H9 (cell line): Measurements from ENCODE around the gene OCSTAMP. TPM values are rescaled to one million over a fixed set of nuclear protein-coding genes. Genes with fewer than 3 reads are reported as not detected.
A peak's percentile ranks its signal among the peaks of the same experiment; 100 is the strongest.

Experiments used
- DNase-seq: peaks from one replicate; pipeline ENCODE4 v3.0.0-alpha.2; 2017
- H2AFZ ChIP-seq: one replicate; pipeline ENCODE4 v1.6.1; 2013; ENCODE audit warnings: mild to moderate bottlenecking, low read length, control low read depth, moderate library complexity
- H2AK5ac ChIP-seq: 2 replicates; pipeline ENCODE4 v1.6.1; 2013; ENCODE audit warnings: low read length, control low read depth, mixed read lengths; ENCODE audit not compliant: insufficient read length
- H2BK120ac ChIP-seq: one replicate; pipeline ENCODE4 v1.6.1; 2013; ENCODE audit warnings: low read depth, mild to moderate bottlenecking, low read length, control low read depth, inconsistent platforms; ENCODE audit not compliant: poor library complexity, severe bottlenecking
- H2BK12ac ChIP-seq: 2 replicates; pipeline ENCODE4 v1.6.1; 2013; ENCODE audit warnings: low read length, control low read depth, mixed read lengths, low read depth; ENCODE audit not compliant: insufficient read length
- H2BK15ac ChIP-seq: 2 replicates; pipeline ENCODE4 v1.6.1; 2013; ENCODE audit warnings: low read depth, low read length, control low read depth
- H2BK20ac ChIP-seq: one replicate; pipeline ENCODE4 v1.6.1; 2013; ENCODE audit warnings: low read depth, mild to moderate bottlenecking, low read length, control low read depth, inconsistent platforms; ENCODE audit not compliant: poor library complexity, severe bottlenecking
- H2BK5ac ChIP-seq: 2 replicates; pipeline ENCODE4 v1.6.1; 2013; ENCODE audit warnings: low read length, control low read depth, mixed read lengths; ENCODE audit not compliant: insufficient read length
- H3K14ac ChIP-seq: 2 replicates; pipeline ENCODE4 v1.6.1; 2013; ENCODE audit warnings: low read length, control low read depth; ENCODE audit not compliant: insufficient read depth
- H3K18ac ChIP-seq: 2 replicates; pipeline ENCODE4 v1.6.1; 2013; ENCODE audit warnings: low read depth, mild to moderate bottlenecking, mixed read lengths, low read length, control low read depth; ENCODE audit not compliant: insufficient read length
- H3K23ac ChIP-seq: 2 replicates; pipeline ENCODE4 v1.6.1; 2013; ENCODE audit warnings: low read length, control low read depth, mixed read lengths, low read depth; ENCODE audit not compliant: insufficient read length
- H3K23me2 ChIP-seq: 2 replicates; pipeline ENCODE4 v1.6.1; 2013; ENCODE audit warnings: low read depth, mild to moderate bottlenecking, mixed read lengths, low read length, control low read depth; ENCODE audit not compliant: insufficient read length, poor library complexity, severe bottlenecking
- H3K27ac ChIP-seq: 2 replicates; pipeline ENCODE4 v1.5.1; 2013; ENCODE audit warnings: low read length, control low read depth, mixed read lengths, low read depth; ENCODE audit not compliant: insufficient read length
- H3K27me3 ChIP-seq: 2 replicates; pipeline ENCODE4 v1.6.1; 2013; ENCODE audit warnings: low read length, control low read depth, inconsistent platforms; ENCODE audit not compliant: insufficient read depth
- H3K4ac ChIP-seq: 2 replicates; pipeline ENCODE4 v1.6.1; 2013; ENCODE audit warnings: low read depth, mild to moderate bottlenecking, control low read depth, inconsistent platforms, low read length, moderate library complexity
- H3K4me1 ChIP-seq: 2 replicates; pipeline ENCODE4 v1.6.1; 2013; ENCODE audit warnings: low read length, control low read depth, inconsistent platforms; ENCODE audit not compliant: insufficient read depth
- H3K4me2 ChIP-seq: 2 replicates; pipeline ENCODE4 v1.6.1; 2013; ENCODE audit warnings: low read length, control low read depth, mixed read lengths; ENCODE audit not compliant: insufficient read length, insufficient read depth
- H3K56ac ChIP-seq: 2 replicates; pipeline ENCODE4 v1.6.1; 2013; ENCODE audit warnings: low read depth, mild to moderate bottlenecking, mixed read lengths, low read length, control low read depth; ENCODE audit not compliant: insufficient read length
- H3K79me1 ChIP-seq: 2 replicates; pipeline ENCODE4 v1.6.1; 2013; ENCODE audit warnings: low read depth, mild to moderate bottlenecking, moderate library complexity, low read length, control low read depth, inconsistent platforms; ENCODE audit not compliant: insufficient read depth, poor library complexity, severe bottlenecking
- H3K79me2 ChIP-seq: 2 replicates; pipeline ENCODE4 v1.6.1; 2013; ENCODE audit warnings: low read length, control low read depth, inconsistent platforms; ENCODE audit not compliant: insufficient read depth
- H3K9ac ChIP-seq: 2 replicates; pipeline ENCODE4 v1.6.1; 2013; ENCODE audit warnings: low read length, control low read depth, mixed read lengths; ENCODE audit not compliant: insufficient read length; ENCODE audit errors: extremely low read depth
- H3K9me3 ChIP-seq: one replicate; pipeline ENCODE4 v1.6.1; 2013; ENCODE audit warnings: low read depth, low read length, inconsistent platforms; ENCODE audit not compliant: control insufficient read depth
- H3T11ph ChIP-seq: one replicate; pipeline ENCODE4 v1.6.1; 2013; ENCODE audit warnings: mild to moderate bottlenecking, low read length, control low read depth, inconsistent platforms
- H4K20me1 ChIP-seq: one replicate; pipeline ENCODE4 v1.6.1; 2013; ENCODE audit not compliant: control insufficient read depth, insufficient read length, insufficient read depth
- H4K5ac ChIP-seq: 2 replicates; pipeline ENCODE4 v1.6.1; 2013; ENCODE audit warnings: low read depth, mild to moderate bottlenecking, mixed read lengths, low read length, control low read depth; ENCODE audit not compliant: insufficient read length
- H4K8ac ChIP-seq: replicated peaks from 2 replicates; pipeline ENCODE4 v1.6.1; 2013; ENCODE audit warnings: low read length, control low read depth, mixed read lengths, low read depth; ENCODE audit not compliant: insufficient read length
- H4K91ac ChIP-seq: 2 replicates; pipeline ENCODE4 v1.6.1; 2013; ENCODE audit warnings: low read depth, mild to moderate bottlenecking, moderate library complexity, mixed read lengths, low read length, control low read depth; ENCODE audit not compliant: insufficient read length
- H3K27ac Mint-ChIP-seq, 3 experiments: 2 replicates in 2 of 3; 3 replicates in 1 of 3; pipeline ENCODE4 v1.8.0; 2020 to 2021; ENCODE audit warnings: mixed read lengths in 3 of 3, mild to moderate bottlenecking in 1 of 3, moderate library complexity in 1 of 3
- H3K27me3 Mint-ChIP-seq: 2 replicates; pipeline ENCODE4 v1.8.0; 2021; ENCODE audit warnings: low read depth, mild to moderate bottlenecking, moderate library complexity, mixed read lengths
- H3K36me3 Mint-ChIP-seq, 3 experiments: 2 replicates in 2 of 3; 3 replicates in 1 of 3; pipeline ENCODE4 v1.8.0; 2020 to 2021; ENCODE audit warnings: low read depth in 3 of 3, mixed read lengths in 3 of 3; ENCODE audit not compliant: insufficient read depth in 1 of 3
- H3K4me1 Mint-ChIP-seq, 2 experiments: 2 replicates each; pipeline ENCODE4 v1.8.0; 2020; ENCODE audit warnings: mixed read lengths in 2 of 2
- H3K4me3 Mint-ChIP-seq, 2 experiments: 2 replicates in 1 of 2; 3 replicates in 1 of 2; pipeline ENCODE4 v1.8.0; 2020 to 2021; ENCODE audit warnings: mild to moderate bottlenecking in 2 of 2, mixed read lengths in 2 of 2, moderate library complexity in 1 of 2
- H3K9me3 Mint-ChIP-seq, 2 experiments: 2 replicates in 1 of 2; 3 replicates in 1 of 2; pipeline ENCODE4 v1.8.0; 2020; ENCODE audit warnings: mild to moderate bottlenecking in 2 of 2, mixed read lengths in 2 of 2, moderate library complexity in 1 of 2
- CTCF ChIP-seq: fragments of 200-600 bp; sonication (generic); conservative IDR thresholded peaks from 3 replicates; pipeline ENCODE4 v1.8.0; 2021; ENCODE audit warnings: antibody characterized with exemption, mild to moderate bottlenecking
- WGBS: extraction: QIAGEN DNeasy Blood & Tissue Kit; methylation state at CpG from one replicate; pipeline ENCODE4 v1.1.7; 2013; ENCODE audit warnings: missing lambda C conversion rate, low lambda C conversion rate, mixed read lengths; ENCODE audit not compliant: insufficient read length; ENCODE audit errors: extremely low coverage; 5-methylcytosine and 5-hydroxymethylcytosine counted together
- total RNA-seq: library from RNA; stranded (reverse); gene quantifications from 2 replicates; pipeline ENCODE4 v1.2.1, GENCODE V29; 2021

OCSTAMP gene
- total RNA-seq, 1 experiment from 2014 or later = not detected

GRCh38 chr20:46549188-46549972 is 1.1 kb downstream of the OCSTAMP start:
- H3K27ac ChIP-seq = no peak overlapping the region
- H2BK20ac ChIP-seq = no peak overlapping the region
- no peaks in the 10 kb centered on the region for H4K20me1 ChIP-seq
- peaks cover 32 to 39% of the 10 kb centered on the region in 2 experiments for H3K4me1 Mint-ChIP-seq
- H3K56ac ChIP-seq = no peak overlapping the region
- H2BK120ac ChIP-seq = no peak overlapping the region
- no peak overlapping the region for H4K8ac ChIP-seq
- no peak overlapping the region for H2AK5ac ChIP-seq
- peak; percentile 23; the same call in 1 of the 3 replicates for TF ChIP-seq CTCF
- DNase-seq = no peak
- H3K23me2 ChIP-seq = no peaks in the 10 kb centered on the region
- no peaks in the 10 kb centered on the region for H3K9me3 Mint-ChIP-seq
- H3K79me2 ChIP-seq = no peaks in the 10 kb centered on the region
- no peak overlapping the region for H3K4me3 Mint-ChIP-seq
- no peaks in the 10 kb centered on the region for H3K27me3 Mint-ChIP-seq
- no peak overlapping the region for H3K23ac ChIP-seq
- no peaks in the 10 kb centered on the region for H3K79me1 ChIP-seq
- no peak overlapping the region for H2BK15ac ChIP-seq
- H3K4ac ChIP-seq = no peak overlapping the region
- no peaks in the 10 kb centered on the region for H3K9me3 ChIP-seq
- H3K27ac Mint-ChIP-seq = no peak overlapping the region
- no peak overlapping the region for H2BK5ac ChIP-seq
- no peak overlapping the region for H3K18ac ChIP-seq
- H3K9ac ChIP-seq = no peak overlapping the region
- no peaks in the 10 kb centered on the region for H3K27me3 ChIP-seq
- H3T11ph ChIP-seq = no peak overlapping the region
- H2BK12ac ChIP-seq = no peak overlapping the region
- H4K5ac ChIP-seq = no peak overlapping the region
- H3K14ac ChIP-seq = no peak overlapping the region
- H4K91ac ChIP-seq = no peak overlapping the region
- H3K4me1 ChIP-seq = no peaks in the 10 kb centered on the region; the same call in 1 of the 2 replicates
- no peaks in the 10 kb centered on the region for H3K36me3 Mint-ChIP-seq
- WGBS = no CpG with 5 or more reads among the region's 4 CpGs
- H3K4me2 ChIP-seq = no peak overlapping the region
- no peak overlapping the region for H2AFZ ChIP-seq
